GM21717 (cell line): Measurements from ENCODE around the gene RASGRP4.
"Not testable (repeated sequence)": the region's sequence is repeated elsewhere in the genome, so short reads cannot be mapped to it uniquely, and the experiment has no call there.

Experiments used
- ATAC-seq: cut with Tn5 transposase; IDR thresholded peaks from one replicate; pipeline ENCODE4 v1.9.1; 2021; ENCODE audit warnings: mild to moderate bottlenecking, moderate library complexity; ENCODE audit not compliant: unreplicated experiment

Gene RASGRP4

DNA sequence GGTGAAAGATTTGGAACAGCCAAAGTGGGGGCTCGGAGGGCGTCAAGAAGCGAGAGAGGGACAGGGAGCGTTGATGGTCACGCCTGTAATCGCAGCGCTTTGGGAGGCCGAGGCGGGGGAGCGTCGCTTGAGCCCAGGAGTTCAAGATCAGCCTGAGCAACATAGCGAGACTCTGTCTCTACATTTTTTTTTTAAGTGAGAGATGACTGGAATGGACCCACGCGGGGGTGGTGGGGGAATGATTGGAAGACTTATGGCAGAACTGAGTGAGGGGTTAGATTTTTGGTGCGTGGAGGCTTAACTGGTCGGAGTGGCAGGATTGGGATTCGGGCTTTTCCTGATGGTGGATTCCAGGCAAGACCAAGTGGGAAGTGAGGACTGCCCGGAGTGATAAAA is 50.9 kb downstream of the RASGRP4 start:
- ATAC-seq, result no peak

GRCh38 chr19:38374332-38375097 is 51.5 kb downstream of the RASGRP4 start, which contains the start of gene PSMD8:
Gene PSMD8, plus strand, starts transcription at chr19:38374571. Its CDS starts 31 bp downstream, at chr19:38374602.
- peak; percentile 89 for ATAC-seq

DNA sequence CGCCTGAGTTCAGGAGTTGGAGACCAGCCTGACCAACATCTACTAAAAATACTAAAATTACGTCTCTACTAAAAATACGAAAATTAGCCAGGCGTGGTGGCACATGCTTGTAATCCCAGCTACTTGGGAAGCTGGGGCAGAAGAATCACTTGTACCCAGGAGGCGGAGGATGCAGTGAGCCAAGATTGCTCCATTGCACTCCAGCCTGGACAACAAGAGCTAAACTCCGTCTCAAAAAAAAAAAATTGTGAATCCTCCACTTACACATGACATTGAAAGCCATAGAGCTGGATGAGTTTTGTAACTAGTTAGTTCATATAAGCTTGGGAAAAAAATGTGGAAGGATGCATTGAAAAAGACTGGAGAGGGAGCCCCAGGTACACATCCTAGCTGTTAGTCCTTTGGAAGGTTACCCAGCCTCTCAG is 52.1 kb downstream of the RASGRP4 start:
- ATAC-seq, result no peak

DNA sequence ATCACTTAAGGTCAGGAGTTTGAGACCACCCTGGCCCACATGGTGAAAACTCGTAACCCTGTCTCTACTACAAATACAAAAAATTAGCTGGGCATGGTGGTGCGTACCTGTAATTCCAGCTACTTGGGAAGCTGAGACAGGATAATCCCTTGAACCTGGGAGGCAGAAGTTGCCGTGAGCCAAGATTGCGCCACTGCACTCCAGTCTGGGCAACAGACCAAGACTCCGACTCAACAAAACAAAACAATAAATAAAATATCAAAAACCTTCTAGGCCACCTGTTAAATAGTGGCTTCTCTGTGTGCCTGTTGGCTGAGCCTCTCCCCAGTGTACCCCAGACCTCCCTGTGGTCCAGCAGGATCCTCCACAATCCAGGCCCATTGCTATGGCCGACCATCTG is 54.9 kb downstream of the RASGRP4 start:
- no peak for ATAC-seq

DNA sequence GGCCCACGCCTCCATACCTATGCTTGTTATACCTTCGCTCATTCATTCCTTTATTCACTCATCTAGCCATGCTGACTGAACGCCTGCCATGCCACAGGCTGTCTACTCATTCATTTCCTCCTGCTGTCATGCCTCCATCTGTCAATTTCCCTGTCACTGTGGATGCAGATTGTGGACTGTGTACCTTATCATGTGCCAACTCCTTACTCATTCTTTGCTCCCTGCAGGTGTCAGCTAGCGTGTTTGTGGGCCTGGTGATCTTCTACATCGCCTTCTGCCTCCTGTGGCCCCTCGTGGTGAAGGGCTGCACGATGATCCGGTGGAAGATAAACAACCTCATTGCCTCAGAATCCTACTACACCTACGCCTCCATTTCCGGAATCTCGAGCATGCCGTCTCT is 55.7 kb downstream of the RASGRP4 start:
- ATAC-seq, result no peak

DNA sequence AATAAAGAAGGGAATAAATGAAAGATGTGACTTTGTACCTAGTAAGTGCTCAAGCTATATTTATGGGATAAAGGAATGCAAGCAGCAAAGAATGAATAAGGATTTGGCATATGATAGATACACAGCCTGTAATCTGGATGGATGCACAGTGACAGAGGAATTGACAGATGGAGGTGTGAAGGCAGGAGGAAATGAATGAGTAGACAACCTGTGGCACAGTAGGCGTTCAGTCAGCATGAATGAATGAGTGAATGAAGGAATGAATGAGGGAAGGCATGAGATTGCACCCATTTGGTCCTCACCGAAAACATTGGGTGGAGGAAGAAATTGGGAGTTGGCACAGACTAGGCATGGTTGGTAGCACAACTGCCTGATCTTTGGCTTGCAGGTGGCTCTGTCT is 56.4 kb downstream of the RASGRP4 start:
- ATAC-seq, result no peak

GRCh38 chr19:38367041-38367440 is 59.0 kb downstream of the RASGRP4 start:
- no peak for ATAC-seq

- ATAC-seq, result not testable (repeated sequence)
Measured at GRCh38 chr19:38362946-38363688, 62.9 kb downstream of the RASGRP4 start.

DNA sequence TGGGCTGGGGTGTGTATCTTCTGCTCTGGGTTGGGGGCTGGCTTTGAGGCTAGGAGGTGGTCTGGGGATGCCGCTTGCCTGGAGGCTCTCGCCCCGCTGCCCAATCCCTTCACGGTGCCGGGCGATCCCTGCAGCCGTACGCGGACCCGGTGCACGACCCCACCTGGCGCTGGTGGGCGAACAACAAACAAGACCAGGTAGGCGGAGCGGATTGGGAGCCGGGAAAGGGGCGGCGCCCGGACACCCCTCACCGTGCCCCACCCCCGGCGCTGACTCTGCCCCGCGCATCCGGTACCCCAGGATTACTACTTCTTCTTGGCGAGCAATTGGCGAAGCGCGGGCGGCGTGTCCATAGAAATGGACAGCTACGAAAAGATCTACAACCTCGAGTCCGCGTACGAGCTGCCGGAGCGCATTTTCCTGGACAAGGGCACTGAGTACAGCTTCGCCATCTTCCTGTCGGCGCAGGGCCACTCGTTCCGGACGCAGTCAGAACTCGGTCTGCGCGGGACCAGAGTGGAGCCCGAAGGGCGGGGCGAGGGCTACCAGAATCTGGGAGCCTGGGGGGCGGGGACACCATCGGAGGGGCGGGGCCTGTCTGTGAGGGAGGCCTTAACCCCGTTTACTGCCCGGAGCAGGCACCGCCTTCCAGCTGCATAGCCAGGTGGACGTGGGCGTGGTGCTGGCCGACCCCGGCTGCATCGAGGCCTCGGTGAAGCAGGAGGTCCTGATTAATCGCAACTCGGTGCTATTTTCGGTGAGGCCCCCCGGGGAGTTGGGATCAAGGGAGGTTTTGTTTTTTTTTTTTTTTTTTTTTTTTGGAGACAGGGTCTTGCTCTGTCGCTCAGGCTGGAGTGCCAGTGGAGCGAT is 63.7 kb downstream of the RASGRP4 start:
- no peak for ATAC-seq

DNA sequence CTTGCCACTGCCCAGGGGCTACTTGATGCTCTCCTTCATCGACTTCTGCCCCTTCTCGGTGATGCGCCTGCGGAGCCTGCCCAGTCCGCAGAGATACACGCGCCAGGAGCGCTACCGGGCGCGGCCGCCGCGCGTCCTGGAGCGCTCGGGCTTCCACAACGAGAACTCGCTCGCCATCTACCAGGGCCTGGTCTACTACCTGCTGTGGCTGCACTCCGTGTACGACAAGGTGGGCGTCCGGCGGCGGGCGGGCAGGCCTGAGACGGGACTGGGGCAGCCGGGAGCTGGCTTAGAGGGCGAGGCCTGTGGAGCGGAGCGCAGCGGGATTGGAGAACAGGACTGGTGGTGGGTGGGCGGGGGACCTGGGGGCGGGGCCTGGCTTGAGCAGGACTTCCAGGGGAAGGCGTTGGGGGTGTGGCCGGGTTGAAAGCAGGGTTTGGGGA is 64.4 kb downstream of the RASGRP4 start:
- no peak for ATAC-seq

DNA sequence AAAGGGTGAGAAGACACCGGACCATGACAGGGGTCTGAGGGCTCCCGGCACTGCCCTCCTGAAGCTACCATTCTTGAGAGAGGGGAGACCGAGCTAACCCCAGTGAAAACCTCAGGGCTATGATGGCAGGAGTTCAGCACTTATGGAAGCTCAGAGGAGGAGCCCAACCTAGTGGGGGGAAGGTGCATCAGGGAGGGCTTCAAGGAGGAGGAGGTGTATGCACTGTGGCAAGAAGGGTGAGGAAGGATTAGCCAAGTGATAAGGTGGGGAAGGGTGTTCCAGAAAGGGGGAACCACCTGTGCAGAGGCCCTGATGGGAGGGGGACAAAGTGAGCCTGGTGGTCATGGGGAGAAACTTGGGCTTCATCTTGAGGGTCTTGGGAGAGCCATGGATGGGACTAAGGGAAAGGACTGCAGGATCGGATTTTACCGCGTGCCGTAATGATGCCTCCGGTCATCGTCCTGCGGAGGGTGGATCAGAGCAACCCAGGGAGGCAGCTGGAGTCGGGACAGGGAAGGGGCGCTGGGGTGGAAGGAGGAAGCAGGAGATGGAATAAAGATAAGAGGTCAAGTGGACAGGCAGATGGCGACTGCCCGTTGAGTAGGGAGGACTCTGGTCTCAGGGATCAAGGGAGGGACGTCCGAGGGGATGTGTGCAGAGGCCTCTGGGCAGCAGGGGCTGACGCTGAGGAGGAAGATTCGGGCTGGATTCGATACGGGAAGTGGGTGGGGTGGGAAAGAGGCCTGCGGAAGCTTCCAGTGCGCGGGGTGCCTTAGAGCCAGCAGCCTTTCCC is 65.0 kb downstream of the RASGRP4 start:
- ATAC-seq, result no peak

DNA sequence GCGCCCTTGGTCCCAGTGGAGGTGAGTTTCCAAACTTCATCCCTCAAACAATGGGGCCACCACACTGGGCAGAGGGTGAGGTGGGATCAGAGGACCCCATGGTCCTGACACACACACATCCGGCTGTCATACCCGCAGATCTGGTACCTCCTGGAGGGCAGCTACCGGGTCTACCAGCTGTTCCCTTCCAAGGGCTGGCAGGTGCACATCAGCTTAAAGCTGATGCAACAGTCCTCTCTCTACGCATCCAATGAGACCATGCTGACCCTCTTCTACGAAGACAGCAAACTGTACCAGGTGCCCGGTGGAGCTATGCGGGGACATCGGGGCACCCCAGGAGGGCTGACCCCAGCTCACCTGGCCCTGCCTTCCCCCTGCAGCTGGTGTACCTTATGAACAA is 65.7 kb downstream of the RASGRP4 start:
- ATAC-seq, result no peak

- no peak for ATAC-seq
Measured at GRCh38 chr19:38359242-38360021, 66.6 kb downstream of the RASGRP4 start.
